GM12864 (cell line): ENCODE data around the gene XPO6.

Source experiments
- DNase-seq: peaks from one replicate; pipeline ENCODE4 v3.0.0-alpha.2; 2011; ENCODE audit warnings: low read depth
- H3K4me3 ChIP-seq: 2 replicates; pipeline ENCODE4 v1.5.1; 2011; ENCODE audit warnings: mild to moderate bottlenecking, low read depth, low read length, control low read depth
- TF ChIP-seq, protein P1 (sequence below): IDR thresholded peaks from 2 replicates; pipeline ENCODE4 v1.5.1; 2011; ENCODE audit warnings: low read depth, mild to moderate bottlenecking, moderate library complexity, low read length, control low read depth, inconsistent platforms; ENCODE audit errors: missing control alignments

Gene XPO6

DNA sequence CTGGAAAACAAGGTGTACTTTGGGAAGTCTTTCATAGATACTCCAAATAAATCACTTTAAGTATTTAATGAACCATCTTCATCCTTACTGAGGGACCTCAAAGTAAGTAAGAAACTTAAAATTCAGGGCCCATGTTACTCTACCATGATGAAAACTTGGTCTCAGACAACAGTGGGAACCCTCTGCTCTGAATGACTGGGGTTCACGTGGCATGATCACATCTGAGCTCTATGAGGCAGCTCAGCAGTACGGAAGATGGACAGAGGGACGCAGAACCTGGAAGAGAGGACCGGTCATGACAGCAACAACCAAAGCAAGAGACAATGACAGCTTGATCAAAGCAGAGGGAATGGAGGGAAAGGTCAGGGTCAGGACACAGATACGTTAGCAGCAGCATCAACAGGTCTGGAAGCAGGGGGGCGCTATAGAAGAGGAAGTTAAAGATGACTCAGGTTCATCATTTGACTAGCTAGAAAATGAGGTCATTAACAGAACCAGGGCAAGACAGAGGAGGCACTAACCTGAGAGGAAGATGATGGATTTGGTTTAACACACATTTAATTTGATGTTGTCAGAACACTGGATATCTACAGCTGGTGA, 9.5 kb downstream of the XPO6 start:
- H3K4me3 ChIP-seq = no peak overlapping the region
- TF ChIP-seq, protein P1, sequence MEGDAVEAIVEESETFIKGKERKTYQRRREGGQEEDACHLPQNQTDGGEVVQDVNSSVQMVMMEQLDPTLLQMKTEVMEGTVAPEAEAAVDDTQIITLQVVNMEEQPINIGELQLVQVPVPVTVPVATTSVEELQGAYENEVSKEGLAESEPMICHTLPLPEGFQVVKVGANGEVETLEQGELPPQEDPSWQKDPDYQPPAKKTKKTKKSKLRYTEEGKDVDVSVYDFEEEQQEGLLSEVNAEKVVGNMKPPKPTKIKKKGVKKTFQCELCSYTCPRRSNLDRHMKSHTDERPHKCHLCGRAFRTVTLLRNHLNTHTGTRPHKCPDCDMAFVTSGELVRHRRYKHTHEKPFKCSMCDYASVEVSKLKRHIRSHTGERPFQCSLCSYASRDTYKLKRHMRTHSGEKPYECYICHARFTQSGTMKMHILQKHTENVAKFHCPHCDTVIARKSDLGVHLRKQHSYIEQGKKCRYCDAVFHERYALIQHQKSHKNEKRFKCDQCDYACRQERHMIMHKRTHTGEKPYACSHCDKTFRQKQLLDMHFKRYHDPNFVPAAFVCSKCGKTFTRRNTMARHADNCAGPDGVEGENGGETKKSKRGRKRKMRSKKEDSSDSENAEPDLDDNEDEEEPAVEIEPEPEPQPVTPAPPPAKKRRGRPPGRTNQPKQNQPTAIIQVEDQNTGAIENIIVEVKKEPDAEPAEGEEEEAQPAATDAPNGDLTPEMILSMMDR = peak; percentile 34
- DNase-seq = no peak

DNA sequence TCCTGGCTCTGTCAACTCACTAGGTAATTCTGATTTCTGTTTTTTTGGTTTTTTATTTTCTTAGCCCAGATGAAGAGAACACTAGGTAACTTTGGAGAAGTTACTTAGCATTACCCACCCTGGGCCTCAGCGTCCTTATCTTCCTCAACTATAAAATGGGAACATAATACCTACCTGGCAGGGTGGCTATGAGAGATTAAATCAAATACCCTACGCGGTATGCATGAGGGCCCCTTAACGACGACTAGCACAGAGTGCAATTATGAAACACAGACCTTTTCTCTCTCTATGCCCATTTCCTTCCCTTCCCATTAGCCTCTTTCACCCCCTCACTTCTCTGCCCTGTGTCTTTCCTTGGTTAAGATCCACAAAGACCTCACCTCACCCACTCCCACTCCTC, 11.1 kb downstream of the XPO6 start:
- H3K4me3 ChIP-seq = no peak overlapping the region
- DNase-seq = no peak
- TF ChIP-seq, protein P1 = no peak

DNA sequence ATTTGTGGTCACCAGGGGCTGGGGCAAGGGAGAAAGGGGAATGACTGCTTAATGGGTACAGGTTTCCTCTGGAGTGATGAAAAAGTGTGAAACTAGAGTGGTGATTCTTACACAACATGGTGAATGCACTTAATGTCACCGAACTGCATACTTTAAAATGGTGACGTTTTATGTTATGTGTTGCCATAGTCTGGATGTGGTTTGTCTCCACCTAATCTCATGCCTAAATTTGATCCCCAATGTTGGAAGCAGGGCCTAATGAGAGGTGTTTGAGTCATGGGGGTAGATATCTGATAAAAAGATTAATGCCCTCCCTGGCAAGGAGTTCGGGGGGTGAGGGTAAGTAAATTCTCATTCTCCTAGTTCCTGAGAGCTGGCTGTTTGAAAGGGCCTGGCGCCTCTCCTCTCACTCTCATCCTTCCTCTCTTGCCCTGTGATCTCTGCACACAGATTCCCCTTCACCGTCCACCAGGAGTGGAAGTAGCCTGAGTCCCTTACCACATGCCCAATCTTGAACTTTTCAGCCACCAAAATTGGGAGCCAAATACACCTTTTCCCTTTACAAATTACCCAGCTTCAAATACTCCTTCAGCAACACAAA, 15.3 kb downstream of the XPO6 start:
- TF ChIP-seq, protein P1 = no peak
- DNase-seq = no peak
- no peak overlapping the region for H3K4me3 ChIP-seq

DNA sequence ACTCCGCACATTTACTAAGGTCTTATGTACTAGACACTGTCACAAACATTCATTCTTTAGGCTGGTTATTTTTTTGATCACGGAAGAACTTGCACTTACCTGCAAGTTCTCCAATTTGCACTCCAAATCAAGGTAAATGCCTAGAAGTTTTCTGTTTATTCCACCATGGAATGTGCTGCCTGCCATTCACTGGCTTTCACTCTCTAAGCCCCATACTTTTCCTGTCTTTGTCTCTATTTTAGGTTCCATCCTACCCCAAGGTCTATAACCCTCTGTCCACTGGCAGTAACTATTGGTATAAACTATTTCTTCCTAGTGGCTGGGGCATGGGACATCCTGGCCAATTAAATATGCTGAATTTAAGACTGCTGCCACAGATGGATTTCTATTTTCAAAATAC, 15.9 kb downstream of the XPO6 start:
- no peak for DNase-seq
- no peak overlapping the region for H3K4me3 ChIP-seq
- TF ChIP-seq, protein P1 = no peak

DNA sequence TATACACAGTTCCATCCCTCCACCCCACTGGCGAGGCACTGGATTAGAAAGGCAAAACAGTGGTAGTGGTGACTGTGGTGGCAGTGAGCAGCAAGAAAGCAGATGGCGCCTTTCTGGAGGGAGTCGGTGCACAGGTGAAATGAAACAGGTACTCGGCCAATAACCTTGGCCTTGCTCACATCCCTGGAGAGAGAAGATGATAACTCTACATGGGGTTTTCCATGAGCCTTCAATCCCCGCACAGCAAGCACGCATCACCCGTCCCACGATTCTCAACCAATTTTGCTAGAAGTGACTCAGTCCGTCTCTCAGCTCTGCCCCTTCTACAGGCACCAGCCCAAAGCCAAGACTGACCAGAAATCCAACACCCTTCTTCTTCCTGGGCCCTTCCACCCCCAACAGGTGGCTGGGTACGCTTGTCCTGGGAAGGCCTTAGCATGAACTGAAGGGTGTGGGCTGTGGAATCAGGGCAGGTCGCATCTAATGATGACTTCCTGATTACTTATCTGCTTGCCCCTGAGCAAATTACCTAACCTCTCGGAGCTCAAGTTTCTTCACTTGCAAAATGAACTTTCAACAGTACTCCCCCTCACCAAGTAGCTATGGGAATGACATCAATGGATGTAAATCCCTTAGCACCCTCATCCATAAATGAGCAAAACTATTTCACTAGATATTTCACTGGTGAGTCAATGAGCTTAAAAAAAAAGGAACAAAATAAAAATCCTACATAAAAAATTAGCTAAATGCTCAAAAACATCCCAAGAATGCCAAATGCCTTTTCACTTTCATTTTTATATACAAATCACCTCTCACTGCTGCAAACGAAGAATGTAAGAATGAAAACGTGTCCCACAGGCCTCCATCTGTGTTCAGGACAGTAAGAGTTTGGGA, 18.0 kb downstream of the XPO6 start:
- TF ChIP-seq, protein P1 = no peak
- DNase-seq = no peak
- H3K4me3 ChIP-seq = peak overlapping the region; percentile 28; the same call in 1 of the 2 replicates

DNA sequence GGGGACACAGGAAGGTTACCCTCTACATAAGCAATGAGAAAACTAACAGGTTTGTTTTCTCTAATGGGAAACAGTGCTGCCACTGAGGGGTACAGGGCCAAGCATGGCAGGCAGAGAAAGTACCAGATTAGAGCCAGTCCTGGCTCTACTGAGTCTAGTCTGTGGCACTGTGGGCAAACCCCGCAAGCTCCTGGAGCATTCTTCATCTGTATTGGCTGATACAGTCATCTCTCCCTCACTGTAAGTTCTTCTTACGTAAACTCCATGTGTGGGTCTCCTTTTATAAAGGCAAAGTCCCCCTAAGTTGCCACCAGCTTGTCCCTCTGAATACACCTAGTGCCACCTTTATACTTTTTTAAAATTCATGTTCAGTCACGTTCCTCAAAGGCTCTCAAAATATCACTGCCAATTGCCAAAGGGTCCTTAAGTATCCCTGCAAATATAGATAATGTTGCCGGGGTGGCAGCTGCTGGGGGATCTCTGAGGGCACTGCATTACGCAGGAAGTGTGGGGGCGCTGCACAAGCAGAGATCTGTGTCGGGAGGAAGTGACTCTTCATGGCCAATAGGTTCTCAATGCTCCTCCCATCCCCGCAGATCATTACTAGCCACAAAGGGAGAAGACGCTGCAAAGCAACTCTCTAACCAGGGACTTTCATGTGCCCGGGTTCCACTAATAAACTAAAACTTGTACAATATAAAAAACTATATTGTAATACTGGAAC, 18.8 kb downstream of the XPO6 start:
- H3K4me3 ChIP-seq = peak overlapping the region; percentile 28; the same call in 1 of the 2 replicates
- TF ChIP-seq, protein P1 = peak; percentile 8
- DNase-seq = no peak
